ENCODE results near the gene DLG1. TPM values are rescaled to one million over a fixed set of nuclear protein-coding genes. Genes with fewer than 3 reads are reported as not detected.

The DLG1 gene
- total RNA-seq, 1 experiment from 2014 or later = 89.8 TPM

DNA sequence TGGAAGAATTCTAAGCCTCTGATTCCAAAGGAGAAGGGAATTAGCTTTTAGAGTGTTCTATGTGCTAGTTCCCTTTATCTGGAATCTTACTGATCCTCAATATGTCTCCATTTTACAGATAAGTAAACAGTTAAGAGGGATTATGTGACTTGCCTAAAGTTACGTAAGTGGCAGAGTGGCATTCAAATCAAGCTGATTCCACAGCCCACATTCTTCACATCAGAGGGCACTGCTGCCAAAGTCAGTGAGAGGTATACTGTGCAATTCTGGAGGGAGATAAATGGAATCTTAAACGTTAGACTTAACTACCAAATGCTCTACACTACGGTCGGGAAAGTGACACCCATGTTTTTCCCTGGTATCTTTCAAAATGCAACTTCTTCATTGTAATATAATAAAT is 257.8 kb downstream of the DLG1 start:
- no peaks in the 10 kb centered on the region for H3K9me2 ChIP-seq (ENCODE audit: insufficient read depth)
- H4K20me1 ChIP-seq (ENCODE audit: insufficient read depth) = no peaks in the 10 kb centered on the region
- intact Hi-C loops (cut with micrococcal nuclease) = no loop called here
- ATAC-seq (no peak), DNase-seq (ENCODE audit: low read depth, low spot score) (no peak)
- H3K9ac ChIP-seq (ENCODE audit: low read length) = no peak overlapping the region
- ChIA-PET RAD21 (ENCODE audit: low non-redundant PET in 1 of 2, low total read pairs in 2 of 2, uncharacterized antibody in 2 of 2, unreplicated experiment in 2 of 2) (no interaction called here), POLR2A (interaction anchor here (0.8 kb wide), 1 partner anchor 9 kb away, joined by 3 read pairs; no protein-coding TSS in a partner anchor), CTCF (interaction anchor here (3.2 kb wide), 1 partner anchor 11 kb away, joined by 9 read pairs; the partner anchor contains the start of gene MELTF)
- H3K9me3 ChIP-seq (ENCODE audit: control insufficient read depth in 1 of 2, insufficient read depth in 1 of 2, low read depth in 1 of 2, low read length in 2 of 2) = no peaks in the 10 kb centered on the region
- no peak overlapping the region for H2AFZ ChIP-seq (ENCODE audit: low read depth, low read length, poor library complexity, severe bottlenecking)
- H3K36me3 ChIP-seq (ENCODE audit: control insufficient read depth in 1 of 2, insufficient read depth in 2 of 2, low read length in 2 of 2) = peaks cover 4 to 10% of the 10 kb centered on the region in 2 experiments; a peak in 2 of 4 replicates
- H3K27me3 ChIP-seq (ENCODE audit: insufficient read depth, low read length) = no peaks in the 10 kb centered on the region
- H3K4me2 ChIP-seq (ENCODE audit: low read length) = no peak overlapping the region
- no peak overlapping the region for H3K4me3 ChIP-seq (replicated peaks in 1 of 2; ENCODE audit: low read depth in 1 of 2, low read length in 2 of 2)
- no peak overlapping the region for H3K27ac ChIP-seq (ENCODE audit: low read depth, low read length)
- no TSS peak for BruUV-seq (replicated peaks)
- H3K4me1 ChIP-seq (ENCODE audit: control insufficient read depth in 1 of 2, insufficient read depth in 2 of 2, low read length in 2 of 2) = no peaks in the 10 kb centered on the region
- no peak for TF ChIP-seq SP1 (IDR thresholded peaks at IDR 0.05; ENCODE audit: low read depth)
- TF ChIP-seq RAD21 (IDR thresholded peaks at IDR 0.05; ENCODE audit: low read depth) = no peak
- TF ChIP-seq SRF (IDR thresholded peaks at IDR 0.05; ENCODE audit: low read depth) = no peak
- no peak for TF ChIP-seq ZFX (IDR thresholded peaks at IDR 0.05)
- TF ChIP-seq ATF3 (IDR thresholded peaks at IDR 0.05) = no peak
- no peak for TF ChIP-seq EGR1 (IDR thresholded peaks at IDR 0.05; ENCODE audit: low read depth)
- TF ChIP-seq, protein P1, sequence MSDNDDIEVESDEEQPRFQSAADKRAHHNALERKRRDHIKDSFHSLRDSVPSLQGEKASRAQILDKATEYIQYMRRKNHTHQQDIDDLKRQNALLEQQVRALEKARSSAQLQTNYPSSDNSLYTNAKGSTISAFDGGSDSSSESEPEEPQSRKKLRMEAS (IDR thresholded peaks at IDR 0.05) = no peak
- no peak for TF ChIP-seq TCF7L2 (IDR thresholded peaks at IDR 0.05; ENCODE audit: borderline replicate concordance, extremely low read depth, insufficient read depth, insufficient read length)
- TF ChIP-seq ZNF274 (IDR thresholded peaks at IDR 0.05; ENCODE audit: low read depth, low read length) = no peak
- no peak; the same call in 1 of the 2 replicates for TF ChIP-seq POLR2AphosphoS5 (IDR thresholded peaks at IDR 0.05; ENCODE audit: low read depth, low read length)
- TF ChIP-seq ELF1 (IDR thresholded peaks at IDR 0.05; ENCODE audit: borderline replicate concordance, low read depth) = no peak
- TF ChIP-seq EZH2phosphoT487 (IDR thresholded peaks at IDR 0.05; ENCODE audit: borderline replicate concordance) = no peak
- no peak for TF ChIP-seq YY1 (IDR thresholded peaks at IDR 0.05; ENCODE audit: extremely low read depth, insufficient replicate concordance, low read depth, low read length)
- TF ChIP-seq FOSL1 (IDR thresholded peaks at IDR 0.05; ENCODE audit: low read depth) = no peak
- no peak for TF ChIP-seq EZH2 (IDR thresholded peaks at IDR 0.05)
- TF ChIP-seq CBX3 (IDR thresholded peaks at IDR 0.05; ENCODE audit: low read depth) = no peak
- no peak for TF ChIP-seq CEBPB (IDR thresholded peaks at IDR 0.05; ENCODE audit: low read depth)
- no peak for TF ChIP-seq REST (IDR thresholded peaks at IDR 0.05; ENCODE audit: low read depth)
- TF ChIP-seq JUND (IDR thresholded peaks at IDR 0.05) = no peak
- H3K79me2 ChIP-seq (ENCODE audit: insufficient read depth, low read length) = no peaks in the 10 kb centered on the region

All from HCT116 (cell line).